ENCODE results near the gene UQCRH. TPM values are rescaled to one million over a fixed set of nuclear protein-coding genes. Genes with fewer than 3 reads are reported as not detected.
A peak's percentile ranks its signal among the peaks of the same experiment; 100 is the strongest.
"Not testable (repeated sequence)": the region's sequence is repeated elsewhere in the genome, so short reads cannot be mapped to it uniquely, and the experiment has no call there.

UQCRH gene
- total RNA-seq, 1 donor from 2014 or later = 335 TPM

GRCh38 chr1:46343705-46344104 lies 40.2 kb downstream of the UQCRH start:
- peaks cover 32% of the 10 kb centered on the region for H3K4me1 Mint-ChIP-seq (ENCODE audit: unreplicated experiment)
- H3K36me3 Mint-ChIP-seq = peaks cover 24% of the 10 kb centered on the region
- no peaks in the 10 kb centered on the region for H3K9me3 Mint-ChIP-seq
- no peaks in the 10 kb centered on the region for H3K27me3 Mint-ChIP-seq
- H3K4me3 Mint-ChIP-seq = no peak overlapping the region
- no peak for DNase-seq (ENCODE audit: extremely low spot score, unreplicated experiment)
- peak overlapping the region; percentile 55 for H3K27ac Mint-ChIP-seq
- TF ChIP-seq CTCF (conservative IDR thresholded peaks at IDR 0.05) = no peak

- Mint-ChIP-seq H3K4me3 (no peak overlapping the region), H3K27me3 (no peaks in the 10 kb centered on the region), H3K27ac (no peak overlapping the region), H3K36me3 (peaks cover 25% of the 10 kb centered on the region), H3K9me3 (no peaks in the 10 kb centered on the region), H3K4me1 (ENCODE audit: unreplicated experiment) (peaks cover 28% of the 10 kb centered on the region)
- no peak for TF ChIP-seq CTCF (conservative IDR thresholded peaks at IDR 0.05)
- DNase-seq (ENCODE audit: extremely low spot score, unreplicated experiment) = no peak
Observed at GRCh38 chr1:46344481-46344880, 41.0 kb downstream of the UQCRH start.

GRCh38 chr1:46345281-46345680 lies 41.8 kb downstream of the UQCRH start:
- TF ChIP-seq CTCF (conservative IDR thresholded peaks at IDR 0.05) = no peak
- no peak overlapping the region for H3K4me3 Mint-ChIP-seq
- no peaks in the 10 kb centered on the region for H3K27me3 Mint-ChIP-seq
- H3K36me3 Mint-ChIP-seq = peaks cover 29% of the 10 kb centered on the region
- no peak overlapping the region for H3K27ac Mint-ChIP-seq
- no peaks in the 10 kb centered on the region for H3K9me3 Mint-ChIP-seq
- no peak for DNase-seq (ENCODE audit: extremely low spot score, unreplicated experiment)
- H3K4me1 Mint-ChIP-seq (ENCODE audit: unreplicated experiment) = peaks cover 25% of the 10 kb centered on the region

- Mint-ChIP-seq H3K4me3 (no peak overlapping the region), H3K27me3 (no peaks in the 10 kb centered on the region), H3K9me3 (no peaks in the 10 kb centered on the region), H3K27ac (no peak overlapping the region), H3K36me3 (peaks cover 31% of the 10 kb centered on the region), H3K4me1 (ENCODE audit: unreplicated experiment) (peaks cover 6% of the 10 kb centered on the region)
- TF ChIP-seq CTCF (conservative IDR thresholded peaks at IDR 0.05) = no peak
- DNase-seq (ENCODE audit: extremely low spot score, unreplicated experiment) = no peak
Observed at GRCh38 chr1:46352363-46352762, 48.9 kb downstream of the UQCRH start.

- H3K36me3 Mint-ChIP-seq = peaks cover 28% of the 10 kb centered on the region
- DNase-seq (ENCODE audit: extremely low spot score, unreplicated experiment); H3K4me3 Mint-ChIP-seq; H3K9me3 Mint-ChIP-seq; H3K4me1 Mint-ChIP-seq (ENCODE audit: unreplicated experiment); H3K27me3 Mint-ChIP-seq; H3K27ac Mint-ChIP-seq: not testable (repeated sequence)
Observed at GRCh38 chr1:46355920-46356319, 52.4 kb downstream of the UQCRH start.

GRCh38 chr1:46362158-46362557 lies 58.7 kb downstream of the UQCRH start:
- no peak overlapping the region for H3K4me3 Mint-ChIP-seq
- DNase-seq (ENCODE audit: extremely low spot score, unreplicated experiment) = no peak
- H3K9me3 Mint-ChIP-seq = no peaks in the 10 kb centered on the region
- peaks cover 25% of the 10 kb centered on the region for H3K36me3 Mint-ChIP-seq
- H3K27me3 Mint-ChIP-seq = no peaks in the 10 kb centered on the region
- no peak for TF ChIP-seq CTCF (conservative IDR thresholded peaks at IDR 0.05)
- H3K27ac Mint-ChIP-seq = no peak overlapping the region
- no peaks in the 10 kb centered on the region for H3K4me1 Mint-ChIP-seq (ENCODE audit: unreplicated experiment)

Measured in type B pancreatic cell (in vitro differentiated cells).